Tongue (tissue), 2 donors: ENCODE data around the gene BANF2. TPM values are rescaled to one million over a fixed set of nuclear protein-coding genes. Genes with fewer than 3 reads are reported as not detected.

Experiments used
- DNase-seq: peaks from one replicate; pipeline ENCODE4 v3.0.0-alpha.2; 2015
- total RNA-seq: library from RNA; depleted of rRNA; stranded (reverse); fragments of >200 nt; gene quantifications from one replicate; pipeline ENCODE4 v1.2.3, GENCODE V29; 2014

The BANF2 gene
- total RNA-seq, 1 donor from 2014 or later = not detected

DNA sequence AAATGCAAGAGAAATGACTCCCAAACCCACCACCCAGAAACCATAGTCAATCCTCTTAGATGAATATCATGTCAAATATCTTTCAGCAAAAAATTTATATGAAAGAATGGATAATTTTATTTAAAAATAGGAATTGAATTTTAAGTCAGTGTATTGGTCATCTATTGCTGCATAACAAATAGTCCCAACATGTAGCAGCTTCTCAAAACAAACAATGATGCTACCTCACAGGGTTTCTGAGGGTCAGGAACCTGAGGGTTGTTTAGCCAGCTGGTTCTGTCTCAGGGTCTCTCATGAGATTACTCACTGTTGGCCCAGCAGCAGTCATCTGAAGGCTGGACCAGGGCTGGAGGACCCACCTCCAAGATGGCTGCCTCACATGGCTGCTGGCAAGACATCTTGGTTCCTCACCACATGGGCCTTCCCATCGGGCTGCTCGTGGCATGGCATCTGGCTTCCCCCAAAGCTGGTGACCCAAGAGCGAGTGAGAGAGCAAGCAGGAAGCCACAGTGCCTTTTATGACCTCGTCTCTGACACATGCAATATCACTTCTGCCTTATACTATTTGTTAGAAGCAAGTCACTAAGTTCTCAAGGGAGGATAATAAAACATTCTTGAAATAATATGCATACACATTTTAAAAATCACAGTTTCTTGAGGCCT lies 36.3 kb downstream of the BANF2 start:
- DNase-seq = no peak

DNA sequence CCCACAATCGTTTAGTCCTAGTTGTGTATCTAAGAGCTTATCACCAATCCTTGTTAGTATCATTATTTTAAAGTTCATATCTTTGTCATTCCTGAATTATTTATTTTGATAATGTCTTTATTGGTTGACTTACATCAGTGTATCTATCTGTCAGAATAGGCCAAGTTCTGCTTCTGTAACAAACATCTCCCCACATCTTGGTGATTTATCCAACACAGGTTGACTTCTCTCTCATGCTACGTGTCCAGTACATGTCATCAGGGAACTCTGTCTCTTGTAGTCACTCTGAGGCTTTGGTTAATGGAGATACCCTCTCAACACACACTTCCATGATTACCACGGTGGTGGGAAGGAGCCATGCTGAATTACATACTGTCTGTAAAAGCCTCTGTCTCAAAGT lies 38.4 kb downstream of the BANF2 start:
- DNase-seq = no peak

DNA sequence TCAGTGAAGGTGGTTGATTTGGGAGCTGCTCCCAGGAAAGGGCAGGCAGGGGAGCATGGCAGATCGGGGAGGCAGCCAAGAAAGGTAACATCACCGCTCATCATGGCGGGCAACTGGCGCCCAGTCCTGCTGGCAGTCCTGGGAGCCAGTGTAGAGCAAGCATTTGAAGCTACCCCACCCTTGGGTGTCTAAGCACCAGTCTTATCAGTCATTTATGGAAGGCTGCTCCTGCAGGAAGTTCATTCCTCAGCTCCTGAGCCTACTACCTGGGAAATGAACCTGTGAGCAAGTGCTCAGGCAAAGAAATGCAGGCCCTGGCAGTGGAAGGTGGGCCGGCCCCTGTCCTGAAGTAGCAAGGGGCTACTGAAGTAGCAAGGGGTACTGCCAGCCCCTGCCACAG lies 41.5 kb downstream of the BANF2 start:
- no peak for DNase-seq

DNA sequence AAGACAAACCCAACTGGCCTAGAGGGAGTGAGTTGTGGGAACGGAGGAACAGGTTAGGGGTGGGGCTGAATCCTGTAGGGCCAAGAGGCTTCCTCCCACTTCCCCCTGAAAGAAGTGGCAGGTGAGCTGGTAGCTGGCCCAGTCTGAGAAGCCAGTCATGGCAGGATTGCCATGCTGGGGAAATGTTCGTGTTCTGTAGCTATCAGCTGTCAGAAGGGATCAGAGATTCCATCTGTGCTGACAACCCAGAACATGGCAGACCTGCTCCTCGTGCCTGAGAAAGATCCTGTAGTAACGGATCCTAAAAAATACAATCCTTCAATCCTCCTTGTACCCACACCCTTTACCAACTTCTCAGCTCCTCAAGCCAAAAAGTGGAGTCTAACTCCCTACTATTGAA lies 43.0 kb downstream of the BANF2 start:
- DNase-seq = peak; percentile 9

DNA sequence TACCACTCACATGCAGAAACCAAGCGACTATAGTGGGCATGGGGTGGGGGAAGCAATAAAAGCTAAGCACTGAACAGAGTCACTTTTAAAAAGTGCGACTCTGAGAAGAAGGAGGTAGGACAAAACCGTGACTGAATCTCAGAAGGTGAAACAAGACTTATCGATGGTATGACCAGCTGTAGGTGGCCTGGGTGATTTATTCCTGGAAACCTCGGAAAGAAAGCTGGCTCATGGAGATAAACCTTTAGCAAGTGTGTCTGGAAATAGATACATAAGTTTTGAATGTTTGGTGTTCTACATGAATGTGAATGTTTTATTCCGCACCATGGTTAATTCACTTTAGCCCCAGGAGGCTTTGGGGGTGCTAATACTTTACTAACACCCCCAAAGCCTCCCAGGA lies 43.9 kb downstream of the BANF2 start:
- DNase-seq = no peak

DNA sequence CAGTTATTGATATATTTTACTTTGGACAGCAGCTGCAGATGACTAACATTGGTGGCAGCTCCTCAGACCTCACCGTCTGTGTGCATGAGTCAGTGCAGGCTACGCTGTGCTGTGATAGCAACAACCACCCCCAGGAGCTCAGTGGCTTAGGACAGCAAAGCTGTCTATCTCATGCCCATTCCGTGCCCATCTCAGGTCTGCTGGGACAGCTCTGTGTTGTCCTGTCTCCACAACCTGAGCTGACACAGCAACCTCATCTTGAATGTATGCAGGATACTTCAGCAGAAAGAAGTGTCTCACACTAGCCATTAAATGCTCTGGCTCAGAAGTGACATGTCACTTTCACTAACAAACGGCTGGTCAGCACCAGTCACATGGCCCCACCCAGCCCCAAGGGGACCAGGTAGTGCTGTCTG lies 47.7 kb downstream of the BANF2 start:
- no peak for DNase-seq

DNA sequence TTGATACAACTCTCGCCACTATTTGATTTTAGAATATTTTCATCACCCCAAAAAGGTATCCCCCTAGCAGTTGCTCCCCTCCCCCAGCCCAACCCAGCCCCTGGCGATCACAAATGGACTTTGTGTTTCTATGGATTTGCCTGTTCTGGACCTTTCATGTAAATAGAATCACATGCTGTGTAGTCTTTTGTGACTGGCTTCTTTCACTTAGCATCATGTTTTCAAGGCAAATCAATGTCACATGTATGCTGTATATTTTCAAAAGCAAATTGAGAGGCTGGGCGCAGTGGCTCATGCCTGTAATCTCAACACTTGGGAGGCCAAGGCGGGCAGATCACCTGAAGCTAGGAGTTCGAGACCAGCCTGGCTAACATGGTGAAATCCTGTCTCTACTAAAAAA lies 48.5 kb downstream of the BANF2 start:
- DNase-seq = no peak

DNA sequence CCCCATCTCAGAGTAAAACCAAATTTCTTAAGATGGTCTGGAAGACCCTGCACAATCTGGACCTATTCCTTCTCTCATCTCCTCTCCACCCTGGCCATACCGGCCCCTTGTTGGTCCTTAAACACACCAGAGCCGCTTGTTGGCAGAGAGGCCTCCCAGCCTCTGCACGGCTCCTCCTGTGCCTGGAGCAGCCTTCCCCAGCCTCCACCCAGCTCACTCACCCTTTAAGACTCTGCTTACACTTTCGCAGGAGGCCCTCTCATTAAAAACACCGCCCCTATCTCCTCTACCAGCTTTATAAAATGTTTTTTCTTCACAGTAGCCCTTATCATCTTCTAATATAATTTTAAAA lies 49.8 kb downstream of the BANF2 start:
- no peak for DNase-seq

DNA sequence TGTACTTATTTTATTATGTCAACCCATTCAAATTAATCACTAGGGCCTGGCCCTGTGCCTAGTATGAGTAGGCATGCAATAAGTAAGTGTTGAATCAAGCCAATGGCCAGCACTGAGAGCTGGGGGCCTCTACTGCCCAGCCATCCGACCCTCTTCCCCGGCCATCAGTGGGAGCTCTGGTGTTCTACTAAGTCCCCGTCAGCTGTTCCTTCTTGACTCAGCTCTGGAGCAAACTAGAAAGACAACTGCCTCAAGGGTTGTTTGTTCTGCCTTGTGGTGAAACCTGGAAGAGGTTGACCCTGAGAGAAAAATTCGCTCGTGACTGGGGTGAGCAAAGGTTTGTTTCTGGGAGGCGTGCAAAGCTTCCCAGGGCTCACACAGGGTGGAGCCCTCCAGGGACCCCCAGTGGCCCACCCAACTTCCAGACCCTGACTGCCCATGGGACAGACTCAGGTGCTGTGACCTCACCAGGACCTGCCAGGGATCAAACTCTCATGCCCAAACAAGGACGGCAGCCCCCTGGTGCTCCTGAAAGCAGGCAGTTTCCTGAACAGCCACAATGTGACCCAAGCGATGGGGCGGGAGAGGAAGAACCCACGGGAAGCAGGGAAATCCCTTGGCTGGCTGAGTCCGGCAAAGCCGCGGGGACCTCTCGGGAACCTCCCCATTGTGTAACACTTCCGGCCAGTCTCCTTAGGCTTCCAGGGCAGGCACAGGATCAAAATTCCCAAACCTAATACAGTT lies 50.4 kb downstream of the BANF2 start:
- no peak for DNase-seq

DNA sequence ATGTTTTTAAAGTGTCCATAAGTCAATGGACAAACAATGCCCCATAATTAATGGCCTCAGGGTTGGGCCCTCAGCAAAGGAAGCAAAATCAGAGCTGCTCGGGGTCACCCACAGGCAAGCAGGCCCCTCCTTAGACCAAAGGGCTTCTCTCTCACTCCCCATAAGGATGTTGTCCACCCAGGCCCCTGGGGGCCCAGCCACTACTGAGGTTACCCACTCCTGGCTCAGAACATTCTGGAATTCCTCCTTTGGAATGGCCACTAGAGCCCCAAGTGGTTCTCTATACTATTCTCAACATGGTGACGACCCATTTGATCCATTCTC lies 50.9 kb downstream of the BANF2 start:
- no peak for DNase-seq

DNA sequence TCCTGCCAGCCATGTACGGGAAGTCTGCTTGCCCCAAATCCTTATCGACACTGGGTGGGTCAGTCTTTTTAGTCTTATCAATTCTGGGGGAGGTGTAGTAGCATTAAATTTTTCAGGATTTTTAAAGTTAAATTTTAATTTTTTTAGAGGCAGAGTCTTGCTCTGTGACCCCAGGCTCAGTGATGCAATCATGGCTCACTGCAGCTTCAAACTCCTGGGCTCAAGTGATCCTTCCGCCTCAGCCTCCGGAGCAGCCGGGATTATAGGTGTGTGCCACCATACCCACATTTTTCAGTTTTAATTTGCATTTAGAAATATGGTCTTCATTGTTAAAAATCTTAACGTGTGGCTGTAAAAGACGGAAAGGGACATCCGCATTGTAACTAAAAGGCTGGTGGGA lies 51.9 kb downstream of the BANF2 start:
- no peak for DNase-seq

DNA sequence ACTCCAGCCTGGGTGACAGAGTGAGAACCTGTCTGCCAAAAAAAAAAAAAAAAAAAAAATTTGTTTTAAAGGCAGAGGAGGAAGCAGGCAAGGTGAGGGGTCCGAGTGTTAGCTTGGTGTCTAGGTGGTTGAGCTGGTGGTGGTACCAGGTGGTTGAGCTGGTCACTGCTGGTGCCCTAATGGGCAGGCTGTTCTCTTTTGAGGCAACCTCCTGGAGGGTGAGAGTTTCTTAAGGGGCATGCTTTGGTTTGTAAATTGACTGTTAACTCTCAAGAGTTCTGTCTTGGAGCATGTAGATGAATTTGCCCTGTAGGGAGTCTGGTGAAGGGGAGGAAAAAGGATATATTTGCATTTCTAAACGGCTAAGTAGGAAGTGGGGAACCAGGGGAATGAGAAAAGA lies 52.7 kb downstream of the BANF2 start:
- DNase-seq = no peak

DNA sequence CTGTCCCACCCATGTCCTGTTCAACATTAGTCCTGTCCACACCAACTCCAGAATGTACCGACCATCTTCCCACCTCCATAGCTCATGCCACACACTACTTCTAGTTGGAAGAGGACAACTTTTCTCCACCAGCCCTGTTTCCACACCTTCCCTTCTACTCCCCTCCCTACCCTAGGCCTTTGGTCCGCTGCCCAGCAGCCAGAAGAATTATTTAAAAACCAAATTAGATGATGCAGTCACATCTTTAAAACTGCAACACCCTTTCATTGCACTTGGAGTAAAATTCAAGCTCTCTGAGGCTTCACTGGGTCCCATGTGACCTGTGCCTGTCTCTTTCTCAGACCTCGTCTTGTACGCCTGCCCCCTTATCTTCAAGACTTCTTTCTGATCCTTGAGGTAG lies 53.8 kb downstream of the BANF2 start:
- DNase-seq = no peak

DNA sequence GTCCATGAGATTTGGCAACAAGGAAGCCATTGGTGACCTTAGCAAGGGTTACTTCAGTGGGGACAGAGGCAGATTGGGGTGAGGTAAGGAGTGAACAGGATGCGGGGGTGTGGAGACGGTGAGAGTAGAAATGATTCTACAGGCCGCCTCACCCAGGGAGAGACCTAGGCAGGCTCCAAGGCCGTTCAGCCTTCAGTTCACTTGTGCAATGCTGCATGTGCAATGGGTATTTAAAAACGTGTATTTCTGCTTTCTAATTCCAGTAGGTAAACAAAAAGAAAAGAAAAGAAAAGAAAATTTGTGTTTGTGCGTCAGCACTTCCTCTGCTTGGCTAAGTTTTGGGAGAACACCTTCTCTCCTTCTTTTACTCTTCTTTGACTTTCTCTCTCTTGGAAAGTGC lies 56.8 kb downstream of the BANF2 start:
- no peak for DNase-seq

DNA sequence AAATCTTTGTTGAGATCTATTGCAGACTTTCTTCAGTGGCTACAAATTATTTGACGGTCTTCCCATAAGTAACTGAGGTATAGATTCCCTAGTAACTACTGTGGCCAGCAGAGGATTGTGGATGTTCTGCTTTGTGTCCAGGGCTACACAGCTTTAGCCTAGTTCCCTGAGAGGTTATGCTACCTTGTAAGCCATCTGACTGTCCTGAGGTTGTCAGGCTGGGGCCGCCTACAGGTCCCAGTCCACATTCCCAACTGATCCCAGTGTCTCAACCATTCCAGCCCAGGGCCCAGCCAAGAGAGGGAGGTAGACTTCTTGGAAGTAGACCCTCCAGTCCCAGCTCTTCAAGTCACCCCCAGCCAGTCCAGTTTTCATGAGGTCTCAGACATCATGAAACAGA lies 57.7 kb downstream of the BANF2 start:
- DNase-seq = no peak

DNA sequence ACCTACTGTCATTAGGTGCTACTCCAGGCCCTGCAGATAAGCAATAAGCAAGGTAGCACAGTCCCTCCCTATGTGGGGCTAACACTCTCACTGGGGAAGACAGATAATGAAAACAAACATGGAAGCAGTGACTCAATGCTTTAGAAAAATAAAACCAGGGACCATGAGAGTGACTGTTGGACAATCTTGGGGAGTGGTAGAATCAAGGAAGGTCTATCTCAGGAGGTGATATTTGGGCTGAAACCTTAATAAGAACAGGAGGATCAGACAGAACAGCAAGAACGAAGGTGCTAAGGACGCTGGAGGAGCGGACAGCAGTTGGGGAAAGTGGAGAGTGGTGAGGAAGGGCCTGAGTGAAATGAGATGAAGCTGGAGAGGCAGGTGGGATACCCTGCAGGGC lies 58.2 kb downstream of the BANF2 start:
- no peak for DNase-seq

DNA sequence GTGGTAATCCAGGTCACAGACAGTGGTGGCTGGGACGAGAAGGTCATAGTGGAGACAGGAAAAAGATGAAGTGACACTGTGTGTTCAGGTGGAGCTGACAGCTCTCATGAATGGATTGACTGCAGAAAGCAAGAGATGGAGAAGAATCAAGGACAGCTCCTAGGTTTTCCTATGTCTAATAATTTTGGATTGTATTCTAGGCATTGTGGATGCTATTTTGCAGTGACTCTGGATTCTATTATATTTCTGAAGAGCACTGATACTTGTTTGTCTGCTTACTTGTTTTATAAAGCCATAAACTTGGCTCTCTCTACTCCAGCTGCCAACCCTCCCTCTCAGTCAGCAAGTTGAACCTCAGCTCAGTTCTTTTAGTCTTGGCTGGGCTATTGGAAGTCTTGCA lies 58.7 kb downstream of the BANF2 start:
- DNase-seq = no peak

DNA sequence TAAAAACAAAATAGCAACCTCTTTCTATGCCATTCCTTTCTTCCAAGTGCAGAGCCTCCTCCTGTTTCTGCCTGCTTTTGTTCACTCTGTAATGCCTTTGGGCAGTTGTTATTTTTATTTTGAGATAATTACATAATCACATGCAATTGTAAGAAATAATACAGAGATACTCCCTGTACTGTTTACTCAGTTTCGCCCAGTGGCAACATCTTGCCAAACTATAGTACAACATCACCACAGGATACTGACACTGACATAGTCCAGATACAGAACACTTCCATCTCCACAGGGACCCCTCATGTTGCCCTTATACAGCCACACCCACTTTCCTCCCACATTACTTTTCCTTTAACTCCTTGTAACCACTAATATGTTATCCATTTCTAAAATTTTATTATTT lies 59.7 kb downstream of the BANF2 start:
- DNase-seq = peak; percentile 54

DNA sequence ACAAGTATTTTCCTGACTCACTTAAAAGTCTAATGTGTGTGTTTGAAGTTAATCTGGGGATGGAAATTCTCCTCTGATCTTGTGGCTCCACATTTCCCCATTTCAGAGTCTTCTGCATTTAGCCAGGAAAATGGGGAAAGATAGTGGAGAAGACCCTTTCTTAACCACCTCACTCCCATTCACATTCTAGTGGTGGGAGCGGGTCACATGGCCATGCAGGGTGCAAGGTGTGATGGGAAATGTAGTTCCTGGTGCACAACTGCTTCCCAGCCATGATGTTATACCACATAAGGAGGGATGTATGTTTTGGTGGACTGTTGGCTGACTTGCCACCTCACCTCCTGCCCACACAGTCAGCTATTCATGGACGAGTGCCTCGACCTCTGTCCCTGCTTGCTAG lies 61.8 kb downstream of the BANF2 start:
- DNase-seq = no peak

DNA sequence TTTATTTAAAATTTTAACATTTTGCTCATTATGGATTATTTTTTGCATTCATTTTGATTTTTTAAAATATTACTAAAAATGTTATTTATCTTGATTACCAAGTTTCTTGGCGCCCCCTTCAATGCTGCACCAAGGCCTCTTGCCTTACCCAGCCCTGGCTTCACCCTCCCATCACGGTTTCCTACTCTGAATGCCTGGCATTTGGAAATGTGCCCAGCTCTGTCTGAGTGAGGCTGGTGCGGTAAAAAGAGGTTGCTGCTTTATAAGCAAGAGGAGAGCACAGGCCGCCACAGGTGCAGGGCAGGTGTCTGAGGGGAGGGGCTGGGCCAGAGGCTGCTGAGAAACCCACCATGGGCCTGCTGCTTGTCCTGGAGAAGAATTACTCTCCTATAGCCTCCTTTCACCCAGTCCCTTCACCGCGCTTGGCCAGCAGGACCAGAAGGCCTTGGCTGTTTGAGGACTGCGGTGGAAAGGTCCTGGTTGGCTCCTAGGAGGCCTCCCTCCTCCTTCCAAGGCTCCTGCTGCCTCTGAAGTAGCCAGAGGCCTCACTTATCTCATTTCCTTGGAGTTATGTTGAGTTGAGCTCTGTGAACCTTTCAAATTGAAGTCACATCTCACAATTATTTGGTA lies 62.6 kb downstream of the BANF2 start:
- peak; percentile 27 for DNase-seq

DNA sequence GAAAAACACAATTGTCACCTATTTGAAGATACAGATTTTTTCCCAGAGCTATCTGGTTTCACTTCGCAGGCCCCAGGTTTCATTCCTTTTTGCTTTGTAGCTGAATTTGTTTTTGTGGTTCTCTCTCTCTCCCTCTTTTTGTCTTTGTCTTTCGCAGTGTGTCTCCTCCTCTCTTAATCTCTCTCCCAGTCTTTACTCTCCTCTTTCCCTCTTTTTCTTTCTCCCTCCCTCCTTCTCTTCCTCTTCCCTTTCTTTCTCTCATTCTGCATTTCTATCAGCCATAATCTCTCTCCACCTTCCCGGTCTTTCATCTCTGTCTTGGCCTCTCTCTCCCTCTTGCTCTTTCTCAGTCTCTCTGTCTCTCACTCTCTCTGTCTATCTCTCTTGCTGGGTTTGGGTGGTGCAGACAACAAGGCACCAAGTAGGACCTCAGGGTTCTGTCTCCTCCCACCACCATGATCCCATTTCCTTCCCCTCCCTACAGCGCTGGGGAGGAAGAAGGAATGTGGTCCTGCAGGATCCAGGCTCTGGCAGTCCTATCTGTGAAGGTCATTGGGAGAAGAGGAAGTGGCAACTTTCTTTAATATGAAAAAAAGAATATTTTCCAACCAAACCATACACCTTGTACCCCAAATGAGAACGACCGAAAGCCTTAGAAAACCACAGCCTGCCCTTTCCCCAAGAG lies 63.2 kb downstream of the BANF2 start:
- no peak for DNase-seq

DNA sequence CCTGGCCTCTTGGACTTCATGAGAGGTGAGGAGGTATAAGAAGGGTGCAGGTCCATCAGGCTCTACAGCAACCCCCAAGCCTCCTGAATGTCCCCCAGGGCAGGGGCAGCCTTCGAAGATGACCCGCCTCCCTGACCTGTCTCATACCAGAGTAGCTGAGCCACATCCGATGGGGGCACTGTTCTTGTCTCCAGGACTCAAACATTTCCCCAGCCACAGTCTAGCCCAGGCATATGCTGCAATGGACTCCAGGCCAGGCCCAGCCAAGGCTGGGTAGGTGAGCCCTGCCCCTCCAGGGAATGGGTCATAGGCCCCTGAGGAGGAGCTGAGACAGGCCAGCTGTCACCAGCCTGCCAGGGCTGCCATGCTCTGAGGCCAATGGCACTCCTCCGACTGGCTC lies 65.3 kb downstream of the BANF2 start:
- no peak for DNase-seq

DNA sequence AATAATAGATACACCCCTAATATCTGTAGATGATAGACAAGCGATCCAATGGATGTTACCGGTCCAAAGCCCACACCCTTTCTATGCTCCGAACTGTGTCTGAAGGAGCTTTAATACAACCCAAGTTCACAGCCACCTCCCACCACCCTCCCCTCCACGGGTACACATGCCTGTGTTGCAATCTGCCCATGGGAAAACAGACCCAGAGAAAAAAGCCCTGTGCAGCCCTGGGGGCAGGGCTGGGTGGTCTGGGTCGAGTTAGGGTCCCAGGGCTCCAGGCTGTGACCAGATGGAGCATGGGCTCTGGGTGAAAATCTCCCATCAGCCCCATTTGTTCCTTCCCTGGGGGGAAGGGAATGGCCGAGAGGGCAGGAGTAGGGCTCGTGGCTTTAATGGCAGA lies 65.8 kb downstream of the BANF2 start:
- DNase-seq = no peak

DNA sequence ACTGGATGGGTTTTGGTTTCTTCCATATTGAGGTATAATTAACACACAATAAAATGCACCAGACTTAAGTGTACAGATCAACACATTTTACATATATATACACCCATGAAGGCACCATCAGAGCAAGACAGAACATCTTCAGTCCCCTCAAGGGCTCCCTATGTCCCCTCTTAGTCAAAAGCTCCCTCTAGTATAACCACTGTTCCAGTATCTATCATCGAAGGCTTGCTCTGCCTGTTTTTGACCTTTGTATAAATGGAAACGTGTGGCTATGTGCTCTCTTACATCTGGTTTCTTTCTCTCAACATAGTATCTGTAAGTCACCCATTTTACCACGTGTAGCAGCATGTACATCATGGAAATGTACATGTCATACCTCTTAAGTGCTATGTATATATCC lies 66.5 kb downstream of the BANF2 start:
- no peak for DNase-seq
